ENCODE data around the gene COX7A1. TPM values are rescaled to one million over a fixed set of nuclear protein-coding genes. Genes with fewer than 3 reads are reported as not detected.
"Not testable (repeated sequence)": the region's sequence is repeated elsewhere in the genome, so short reads cannot be mapped to it uniquely, and the experiment has no call there.

Gene COX7A1
- total and polyA plus RNA-seq, 7 experiments from 2014 or later: not detected

- peak within 1 kb of the TSS; percentile 91 to 98 (median 95) for H3K4me3 Mint-ChIP-seq
- intact Hi-C loops (cut with micrococcal nuclease): loop anchor here (1.0 to 5.0 kb wide), 7 partner anchors 11 to 713 kb away; partner anchors contain the start of genes ZNF345 (in 2 of the 2), ZNF565 (in 2 of the 2) and ZNF850 (in 2 of the 2)
Observed at GRCh38 chr19:36139473-36140303, 12.6 kb downstream of the COX7A1 start, which contains the start of gene CAPNS1. Gene CAPNS1, plus strand, starts transcription at chr19:36140066. Its CDS starts 946 bp downstream, at chr19:36141012.

GRCh38 chr19:36139120-36139472 is 13.2 kb downstream of the COX7A1 start:
- no peak for DNase-seq
- Histone ChIP-seq H3K27me3 (ENCODE audit: control insufficient read depth in 2 of 2, insufficient read depth in 2 of 2, low read length in 2 of 2) (no peaks in the 10 kb centered on the region), H3K9me3 (ENCODE audit: control insufficient read depth in 2 of 3, low read length in 3 of 3) (no peaks in the 10 kb centered on the region), H3K27ac (ENCODE audit: low read depth, low read length) (peak overlapping the region; percentile 87), H3K36me3 (ENCODE audit: control insufficient read depth in 2 of 3, insufficient read depth in 3 of 3, low read length in 3 of 3) (peaks cover 0 to 25% (median 6%) of the 10 kb centered on the region in 3 experiments), H3K4me1 (ENCODE audit: control insufficient read depth in 2 of 2, insufficient read depth in 2 of 2, low read length in 2 of 2) (peaks cover 6 to 9% of the 10 kb centered on the region in 2 donors), H3K4me3 (ENCODE audit: low read length) (peak overlapping the region; percentile 99)
- ChIA-PET CTCF (interaction anchor here (1.5 to 1.7 kb wide), 2 partner anchors 11 kb away, joined by 4 to 8 read pairs; no protein-coding TSS in a partner anchor), POLR2A (interaction anchor here (0.6 to 4.3 kb wide), 9 partner anchors 11 to 1231 kb away, joined by 3 to 26 read pairs (median 4); partner anchors contain the start of genes POLR2I, TBCB, THAP8 and ZNF146)
- peaks cover 0 to 2% (median 0%) of the 10 kb centered on the region in 11 donors for H3K9me3 Mint-ChIP-seq
- peaks cover 10 to 25% (median 15%) of the 10 kb centered on the region in 7 donors for H3K4me1 Mint-ChIP-seq
- intact Hi-C loops (cut with micrococcal nuclease): loop anchor here (1.0 kb wide), 3 partner anchors 11 to 75 kb away; partner anchors contain the start of gene ZNF565 (in 1 of the 2)
- no peaks in the 10 kb centered on the region for H3K27me3 Mint-ChIP-seq
- H3K27ac Mint-ChIP-seq: peak overlapping the region; percentile 85 to 97 (median 91)
- no peak for ATAC-seq
- peak overlapping the region; percentile 91 to 98 (median 95) for H3K4me3 Mint-ChIP-seq
- peaks cover 0 to 20% (median 9%) of the 10 kb centered on the region in 5 donors for H3K36me3 Mint-ChIP-seq

More at GRCh38 chr19:36139473-36140303, 12.6 kb downstream of the COX7A1 start, which contains the start of gene CAPNS1:
- Mint-ChIP-seq H3K27ac (peak within 1 kb of the TSS; percentile 85 to 97 (median 91)), H3K9me3 (peaks cover 0 to 2% (median 0%) of the 10 kb centered on the region in 11 donors), H3K27me3 (no peaks in the 10 kb centered on the region), H3K36me3 (peaks cover 0 to 23% (median 12%) of the 10 kb centered on the region in 5 donors), H3K4me1 (peaks cover 10 to 25% (median 15%) of the 10 kb centered on the region in 7 donors)
- ChIA-PET CTCF (interaction anchor here (1.5 kb wide), 1 partner anchor 12 kb away, joined by 4 read pairs; no protein-coding TSS in a partner anchor), POLR2A (interaction anchor here (0.6 to 4.3 kb wide), 9 partner anchors 9 to 1231 kb away, joined by 3 to 26 read pairs (median 4); partner anchors contain the start of genes POLR2I, TBCB, THAP8 and ZNF146)
- DNase-seq: peak; percentile 82 to 95 (median 86)
- H3K36me3 ChIP-seq (ENCODE audit: control insufficient read depth in 2 of 3, insufficient read depth in 3 of 3, low read length in 3 of 3): peaks cover 0 to 28% (median 6%) of the 10 kb centered on the region in 3 experiments
- H3K27me3 ChIP-seq (ENCODE audit: control insufficient read depth in 2 of 2, insufficient read depth in 2 of 2, low read length in 2 of 2): no peaks in the 10 kb centered on the region
- H3K4me3 ChIP-seq (ENCODE audit: low read length): peak within 1 kb of the TSS; percentile 99
- H3K4me1 ChIP-seq (ENCODE audit: control insufficient read depth in 2 of 2, insufficient read depth in 2 of 2, low read length in 2 of 2): peaks cover 6 to 9% of the 10 kb centered on the region in 2 donors
- ATAC-seq: peak; percentile 83
- no peaks in the 10 kb centered on the region for H3K9me3 ChIP-seq (ENCODE audit: control insufficient read depth in 2 of 3, low read length in 3 of 3)
- peak within 1 kb of the TSS; percentile 87 for H3K27ac ChIP-seq (ENCODE audit: low read depth, low read length)

- POLR2A ChIA-PET: interaction anchor here (2.5 to 4.3 kb wide), 2 partner anchors 9 to 22 kb away, joined by 9 to 26 read pairs; partner anchors contain the start of genes POLR2I and TBCB
- Mint-ChIP-seq H3K4me1 (peaks cover 9 to 30% (median 11%) of the 10 kb centered on the region in 7 donors), H3K27me3 (no peaks in the 10 kb centered on the region), H3K27ac (peak overlapping the region in 5 of 9 donors; percentile 24 to 58 (median 25)), H3K36me3 (peaks cover 0 to 9% (median 5%) of the 10 kb centered on the region in 5 donors), H3K4me3 (no peak overlapping the region), H3K9me3 (peaks cover 0 to 2% (median 0%) of the 10 kb centered on the region in 11 donors)
- peaks cover 6 to 9% of the 10 kb centered on the region in 2 donors for H3K4me1 ChIP-seq (ENCODE audit: control insufficient read depth in 2 of 2, insufficient read depth in 2 of 2, low read length in 2 of 2)
- ATAC-seq (no peak), DNase-seq (no peak)
- H3K9me3 ChIP-seq (ENCODE audit: control insufficient read depth in 2 of 3, low read length in 3 of 3): no peaks in the 10 kb centered on the region
- no peak overlapping the region for H3K27ac ChIP-seq (ENCODE audit: low read depth, low read length)
- no peaks in the 10 kb centered on the region for H3K27me3 ChIP-seq (ENCODE audit: control insufficient read depth in 2 of 2, insufficient read depth in 2 of 2, low read length in 2 of 2)
- no peak overlapping the region for H3K4me3 ChIP-seq (ENCODE audit: low read length)
- CTCF ChIA-PET: interaction anchor here (1.0 to 1.7 kb wide), 2 partner anchors 9 to 32 kb away, joined by 4 to 8 read pairs; no protein-coding TSS in a partner anchor
- peaks cover 0 to 13% (median 0%) of the 10 kb centered on the region in 3 experiments for H3K36me3 ChIP-seq (ENCODE audit: control insufficient read depth in 2 of 3, insufficient read depth in 3 of 3, low read length in 3 of 3)
- intact Hi-C loops (cut with micrococcal nuclease): no loop called here
Observed at GRCh38 chr19:36136964-36137686, 15.1 kb downstream of the COX7A1 start.

GRCh38 chr19:36134867-36135266 is 17.4 kb downstream of the COX7A1 start:
- intact Hi-C loops (cut with micrococcal nuclease); H3K9me3 ChIP-seq (ENCODE audit: control insufficient read depth in 2 of 3, low read length in 3 of 3); H3K27me3 ChIP-seq (ENCODE audit: control insufficient read depth in 2 of 2, insufficient read depth in 2 of 2, low read length in 2 of 2); ATAC-seq; H3K9me3 Mint-ChIP-seq; H3K4me1 ChIP-seq (ENCODE audit: control insufficient read depth in 2 of 2, insufficient read depth in 2 of 2, low read length in 2 of 2); H3K4me3 Mint-ChIP-seq; DNase-seq; H3K27me3 Mint-ChIP-seq; CTCF ChIA-PET; H3K36me3 ChIP-seq (ENCODE audit: control insufficient read depth in 2 of 3, insufficient read depth in 3 of 3, low read length in 3 of 3); H3K27ac ChIP-seq (ENCODE audit: low read depth, low read length); H3K36me3 Mint-ChIP-seq; POLR2A ChIA-PET; H3K27ac Mint-ChIP-seq; H3K4me3 ChIP-seq (ENCODE audit: low read length): not testable (repeated sequence)
- H3K4me1 Mint-ChIP-seq: peaks cover 0 to 25% (median 0%) of the 10 kb centered on the region in 7 donors

- H3K36me3 Mint-ChIP-seq; intact Hi-C loops (cut with micrococcal nuclease); H3K27me3 Mint-ChIP-seq; H3K4me1 ChIP-seq (ENCODE audit: control insufficient read depth in 2 of 2, insufficient read depth in 2 of 2, low read length in 2 of 2); H3K9me3 Mint-ChIP-seq; H3K4me3 ChIP-seq (ENCODE audit: low read length); H3K27ac Mint-ChIP-seq; DNase-seq; H3K27me3 ChIP-seq (ENCODE audit: control insufficient read depth in 2 of 2, insufficient read depth in 2 of 2, low read length in 2 of 2); H3K36me3 ChIP-seq (ENCODE audit: control insufficient read depth in 2 of 3, insufficient read depth in 3 of 3, low read length in 3 of 3); H3K9me3 ChIP-seq (ENCODE audit: control insufficient read depth in 2 of 3, low read length in 3 of 3); H3K27ac ChIP-seq (ENCODE audit: low read depth, low read length): not testable (repeated sequence)
- POLR2A ChIA-PET: interaction anchor here (1.6 kb wide), 1 partner anchor 9 kb away, joined by 6 read pairs; the partner anchor contains the start of gene CAPNS1
- CTCF ChIA-PET: interaction anchor here (0.8 kb wide), 1 partner anchor 1790 kb away, joined by 6 read pairs; no protein-coding TSS in a partner anchor
- ATAC-seq: peak; percentile 21
- Mint-ChIP-seq H3K4me3 (peak overlapping the region in 1 of 10 donors; percentile 23), H3K4me1 (peaks cover 0 to 28% (median 6%) of the 10 kb centered on the region in 7 donors)
Observed at GRCh38 chr19:36131221-36131620, 21.0 kb downstream of the COX7A1 start.

All from naive thymus-derived CD4-positive, alpha-beta T cell (primary cell).